Right lobe of liver (tissue), 4 donors: ENCODE data around the gene LGALS7B.
"Not testable (repeated sequence)": the region's sequence is repeated elsewhere in the genome, so short reads cannot be mapped to it uniquely, and the experiment has no call there.

Experiments
- POLR2A ChIP-seq: fragments of 450-650 bp; IDR thresholded peaks from one replicate; pipeline ENCODE4 v1.6.1; 2017; ENCODE audit warnings: antibody characterized with exemption, mild to moderate bottlenecking
- TF ChIP-seq, protein P1 (sequence below), 4 donors: fragments of 200-600 bp in 3 of 4; fragments of 450-650 bp in 1 of 4; IDR thresholded peaks; one replicate each; pipeline versions ENCODE4 v1.5.1 to v1.8.0; 2016 to 2022; ENCODE audit warnings: antibody characterized with exemption in 4 of 4, mild to moderate bottlenecking in 2 of 4
- donor health status: DM: no; HTN: no; CAD: no.
- donor health status: DM: no; HTN: no; CAD: no.
- donor health status: DM: no; HTN: yes; CAD: no.

GRCh38 chr19:38770949-38771275 lies 18.1 kb upstream of the LGALS7B start:
- TF ChIP-seq, protein P1, sequence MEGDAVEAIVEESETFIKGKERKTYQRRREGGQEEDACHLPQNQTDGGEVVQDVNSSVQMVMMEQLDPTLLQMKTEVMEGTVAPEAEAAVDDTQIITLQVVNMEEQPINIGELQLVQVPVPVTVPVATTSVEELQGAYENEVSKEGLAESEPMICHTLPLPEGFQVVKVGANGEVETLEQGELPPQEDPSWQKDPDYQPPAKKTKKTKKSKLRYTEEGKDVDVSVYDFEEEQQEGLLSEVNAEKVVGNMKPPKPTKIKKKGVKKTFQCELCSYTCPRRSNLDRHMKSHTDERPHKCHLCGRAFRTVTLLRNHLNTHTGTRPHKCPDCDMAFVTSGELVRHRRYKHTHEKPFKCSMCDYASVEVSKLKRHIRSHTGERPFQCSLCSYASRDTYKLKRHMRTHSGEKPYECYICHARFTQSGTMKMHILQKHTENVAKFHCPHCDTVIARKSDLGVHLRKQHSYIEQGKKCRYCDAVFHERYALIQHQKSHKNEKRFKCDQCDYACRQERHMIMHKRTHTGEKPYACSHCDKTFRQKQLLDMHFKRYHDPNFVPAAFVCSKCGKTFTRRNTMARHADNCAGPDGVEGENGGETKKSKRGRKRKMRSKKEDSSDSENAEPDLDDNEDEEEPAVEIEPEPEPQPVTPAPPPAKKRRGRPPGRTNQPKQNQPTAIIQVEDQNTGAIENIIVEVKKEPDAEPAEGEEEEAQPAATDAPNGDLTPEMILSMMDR (IDR thresholded peaks at IDR 0.05), result not testable (repeated sequence)
- not testable (repeated sequence) for TF ChIP-seq POLR2A
